ENCODE data around the gene THADA.
A peak's percentile ranks its signal among the peaks of the same experiment; 100 is the strongest.

The THADA gene

DNA sequence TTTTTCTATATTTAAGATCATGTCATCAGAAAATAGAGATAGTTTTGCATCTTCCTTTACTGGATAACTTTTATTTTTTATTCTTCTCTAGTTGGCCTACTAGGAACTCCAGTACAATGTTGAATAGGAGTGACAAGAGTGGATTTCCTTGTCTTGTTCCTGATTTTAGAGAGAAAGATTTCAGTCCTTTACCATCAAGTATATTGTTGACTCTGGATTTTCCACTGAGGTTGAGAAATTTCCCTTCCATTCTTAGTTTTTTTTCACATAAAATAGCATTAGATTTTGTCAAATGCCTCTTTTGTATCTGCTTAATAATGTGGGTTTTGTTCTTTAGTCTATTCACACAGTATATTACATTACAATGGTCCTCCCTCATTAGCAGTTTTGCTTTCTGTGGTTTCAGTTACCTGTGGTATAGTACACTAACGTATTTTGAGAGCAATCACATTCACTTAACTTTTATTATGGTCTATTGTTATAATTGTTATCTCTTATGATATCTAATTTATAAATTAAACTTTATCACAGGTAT is 105.5 kb downstream of the THADA start:
- no peak for DNase-seq

- no peak for DNase-seq
Observed at GRCh38 chr2:43488737-43489136, 107.1 kb downstream of the THADA start.

DNA sequence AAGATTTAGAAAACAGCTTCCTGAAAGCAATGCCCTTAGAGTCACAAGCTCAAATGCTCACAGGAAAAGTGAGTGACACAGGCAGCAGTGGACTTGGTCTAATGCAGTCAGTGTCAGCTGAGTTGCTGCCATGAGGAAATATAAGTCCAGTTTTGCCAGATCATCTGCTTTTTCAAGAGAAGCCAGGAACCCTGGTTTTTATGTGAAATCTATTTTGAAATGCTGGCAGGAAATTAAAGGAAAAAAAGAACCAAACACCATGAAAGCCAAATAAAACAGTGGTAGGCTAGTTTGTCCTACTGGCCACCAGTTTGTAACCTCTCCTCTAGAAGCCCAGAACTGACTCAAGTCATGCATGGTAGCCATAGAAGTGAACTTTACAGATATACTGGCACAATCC is 109.2 kb downstream of the THADA start:
- DNase-seq, result no peak

- peak in 1 of 2 experiments; percentile 14 for DNase-seq
Observed at GRCh38 chr2:43484323-43484930, 111.4 kb downstream of the THADA start.

GRCh38 chr2:43482961-43483360 is 112.9 kb downstream of the THADA start:
- DNase-seq, result no peak

GRCh38 chr2:43481927-43482542 is 113.8 kb downstream of the THADA start:
- no peak for DNase-seq

GRCh38 chr2:43480874-43481273 is 115.0 kb downstream of the THADA start:
- DNase-seq, result no peak

DNA sequence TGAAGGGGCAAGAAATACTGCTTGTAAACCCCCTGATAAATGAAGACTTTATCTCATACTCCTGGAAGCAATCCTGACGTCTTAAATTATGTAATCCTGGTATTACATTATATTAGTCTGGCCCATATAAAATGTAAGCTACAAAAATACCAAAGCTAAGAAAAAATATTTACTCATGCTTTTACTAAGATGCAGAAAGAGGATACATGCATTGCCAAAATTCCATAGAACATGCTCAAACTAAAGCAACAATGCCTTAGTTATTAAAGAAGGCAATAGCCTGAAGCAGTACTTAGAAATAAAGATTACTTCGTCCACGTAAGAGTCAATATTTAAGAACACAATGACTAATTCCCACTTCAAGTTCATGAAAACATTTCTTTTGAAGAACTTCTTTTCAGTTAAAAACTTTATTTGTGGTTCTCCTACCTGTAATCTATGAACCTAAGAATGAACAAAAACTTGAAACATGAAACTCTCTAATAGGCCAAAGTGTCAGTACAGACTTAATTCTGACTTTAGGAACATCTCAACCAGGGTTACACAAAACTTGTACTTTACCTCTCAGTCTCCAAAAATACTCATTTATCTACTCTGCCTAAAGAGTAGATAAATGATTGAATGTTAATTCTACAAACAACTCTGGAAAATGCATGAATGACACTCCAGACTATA is 117.3 kb downstream of the THADA start:
- DNase-seq, result no peak

GRCh38 chr2:43475922-43476321 is 119.9 kb downstream of the THADA start:
- no peak for DNase-seq

- no peak for DNase-seq
Observed at GRCh38 chr2:43475137-43475846, 120.5 kb downstream of the THADA start.

DNA sequence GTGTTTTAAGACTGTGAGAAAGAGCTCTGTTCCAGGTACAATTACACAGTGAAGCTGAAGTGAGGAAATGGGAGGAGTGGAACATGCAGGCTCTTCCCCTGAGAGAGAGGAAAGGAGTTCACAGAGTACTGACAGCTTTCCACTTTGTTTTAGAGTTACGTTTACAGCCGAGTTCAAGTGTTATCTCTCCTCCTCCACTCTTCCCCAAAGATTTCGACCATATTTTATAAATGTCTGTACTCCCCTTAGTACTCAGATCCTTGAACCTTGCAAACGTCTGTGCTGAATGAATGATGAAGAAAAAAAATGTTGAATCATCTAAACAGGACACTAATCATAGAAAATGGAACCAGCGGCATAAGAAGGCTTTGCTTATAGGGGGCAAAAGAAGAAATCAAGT is 121.6 kb downstream of the THADA start:
- DNase-seq, result no peak

- no peak for DNase-seq
Observed at GRCh38 chr2:43473767-43474166, 122.1 kb downstream of the THADA start.

GRCh38 chr2:43472527-43473194 is 123.2 kb downstream of the THADA start:
- DNase-seq, result no peak

DNA sequence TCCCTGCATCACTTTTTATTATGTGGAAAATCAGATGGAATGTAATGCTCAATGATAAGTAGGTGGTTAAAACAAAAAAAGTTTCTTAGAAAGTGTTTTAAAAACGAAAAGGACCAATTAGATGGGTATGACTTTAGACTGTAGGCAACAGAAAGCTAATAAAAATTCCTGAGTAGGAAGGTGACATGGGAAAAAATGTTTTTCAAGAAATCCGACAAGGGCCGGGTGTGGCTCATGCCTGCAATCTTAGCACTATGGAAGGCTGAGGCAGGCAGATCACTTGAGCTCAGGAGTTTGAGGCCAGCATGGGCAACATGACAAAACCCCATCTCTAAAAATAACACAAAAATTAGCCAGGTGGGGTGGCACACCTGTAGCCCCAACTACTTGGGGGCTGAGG is 126.1 kb downstream of the THADA start:
- DNase-seq, result no peak

DNA sequence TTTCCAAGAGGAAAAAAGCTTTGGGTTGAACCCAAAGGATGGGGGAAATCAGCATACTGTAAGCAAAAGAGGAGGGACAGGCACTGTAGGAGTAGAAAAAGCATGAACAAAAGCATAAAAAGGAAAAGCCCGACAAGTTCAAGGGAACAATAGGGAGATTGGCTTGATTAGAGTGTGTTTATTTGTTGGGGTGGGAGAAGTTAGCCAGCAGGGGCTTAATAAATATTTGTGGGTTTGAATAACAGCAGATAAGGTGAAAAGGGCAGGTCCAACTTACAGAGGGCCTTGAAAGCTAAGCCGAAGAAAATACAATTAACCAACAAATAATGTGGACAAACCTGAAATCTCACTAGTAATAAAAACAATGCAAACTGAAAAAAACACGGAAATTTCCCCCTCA is 126.7 kb downstream of the THADA start:
- no peak for DNase-seq

GRCh38 chr2:43467891-43468290 is 127.9 kb downstream of the THADA start:
- no peak for DNase-seq

DNA sequence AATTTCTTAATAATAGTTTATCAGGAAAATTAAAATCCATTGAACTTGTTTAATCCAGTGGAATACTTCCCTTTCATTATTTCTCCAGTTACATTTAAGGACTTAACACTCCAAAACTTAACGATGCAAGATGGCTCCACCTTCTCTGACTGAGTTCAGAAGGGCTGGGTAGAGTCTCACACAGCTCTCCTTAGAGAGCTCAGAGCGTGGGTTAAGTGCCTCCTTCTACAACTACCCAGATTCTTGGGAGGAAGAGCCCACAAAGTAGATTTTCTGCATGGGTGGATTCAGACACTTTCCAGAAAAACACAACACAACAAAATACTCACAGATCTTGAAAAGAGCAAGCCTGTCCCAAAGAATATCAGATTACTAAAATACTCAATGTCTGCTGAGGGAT is 130.6 kb downstream of the THADA start:
- DNase-seq, result no peak

DNA sequence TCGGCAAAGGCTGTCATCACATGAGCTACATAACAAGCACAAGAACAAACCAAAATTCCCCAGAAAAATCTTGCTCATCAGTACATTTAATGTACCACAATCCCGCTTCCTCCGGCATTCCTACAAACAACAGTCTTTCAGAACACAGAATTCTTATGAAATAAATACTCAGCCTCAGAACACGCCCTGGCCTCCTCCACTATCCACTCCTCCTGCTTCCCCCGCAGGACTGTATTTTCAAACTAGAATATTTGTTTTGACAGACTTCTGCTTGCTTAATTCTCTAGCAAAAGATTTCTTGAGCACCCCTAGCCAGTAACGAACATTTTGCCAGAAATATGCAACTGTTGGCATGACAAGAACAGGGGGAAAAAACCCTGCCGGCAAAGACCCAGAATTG is 131.2 kb downstream of the THADA start:
- no peak for DNase-seq

- DNase-seq, result no peak
Observed at GRCh38 chr2:43462866-43463641, 132.8 kb downstream of the THADA start.

GRCh38 chr2:43461453-43462073 is 134.3 kb downstream of the THADA start:
- DNase-seq, result no peak

DNA sequence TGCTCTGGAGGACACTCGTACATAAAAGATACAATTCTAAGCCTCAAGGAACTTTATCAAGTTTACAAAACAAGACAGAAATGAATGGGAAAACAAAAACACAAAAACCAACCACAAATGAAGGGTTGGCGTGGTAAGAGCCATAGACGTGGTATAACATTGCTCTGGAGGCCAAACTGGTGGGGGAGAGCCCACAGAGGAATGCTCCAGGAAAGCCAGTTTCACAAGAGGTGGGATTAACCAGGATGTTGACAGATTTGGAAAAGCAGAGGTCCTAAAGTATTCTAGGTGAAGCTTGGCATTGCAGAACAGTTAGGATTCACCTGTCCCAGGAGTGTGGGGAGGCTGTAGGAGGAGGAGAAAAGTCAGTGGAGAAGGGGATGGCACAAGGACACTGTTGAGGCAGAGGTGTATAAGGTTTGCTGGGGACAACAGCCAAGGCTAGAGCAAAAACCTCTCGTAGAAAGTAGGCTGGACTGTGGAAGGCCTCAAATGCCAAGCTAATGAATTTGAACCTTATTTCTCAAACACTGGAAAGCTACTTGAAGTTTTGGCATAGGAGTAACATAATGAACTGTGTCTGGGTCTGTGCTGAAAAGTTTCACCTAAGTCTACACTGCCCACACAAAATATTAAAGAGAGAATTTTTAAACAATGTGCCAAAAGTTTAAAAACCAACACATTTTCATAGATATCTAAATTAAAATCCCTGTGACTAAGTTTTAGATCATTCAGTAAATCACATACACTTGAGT is 135.1 kb downstream of the THADA start:
- no peak for DNase-seq
